GM23248 (cell line): ENCODE measurements around the gene CCT7. TPM values are rescaled to one million over a fixed set of nuclear protein-coding genes. Genes with fewer than 3 reads are reported as not detected.

Experiments
- DNase-seq: peaks from one replicate; pipeline ENCODE4 v3.0.0-alpha.2; 2015
- H2AFZ ChIP-seq: fragments of 200-600 bp; sonication (generic); 2 replicates; pipeline ENCODE4 v1.6.1; 2016; ENCODE audit warnings: antibody characterized with exemption
- H3F3A ChIP-seq: fragments of 200-600 bp; sonication (generic); 2 replicates; pipeline ENCODE4 v1.6.1; 2016; ENCODE audit warnings: mild to moderate bottlenecking, antibody characterized with exemption, mixed run types; ENCODE audit not compliant: insufficient read depth
- H3K27ac ChIP-seq: fragments of 200-600 bp; sonication (generic); 2 replicates; pipeline ENCODE4 v1.5.1; 2016; ENCODE audit warnings: mild to moderate bottlenecking
- H3K27me3 ChIP-seq: fragments of 200-600 bp; sonication (generic); replicated peaks from 2 replicates; pipeline ENCODE4 v1.6.1; 2016; ENCODE audit warnings: mild to moderate bottlenecking; ENCODE audit not compliant: insufficient read depth
- H3K36me3 ChIP-seq: fragments of 200-600 bp; sonication (generic); 2 replicates; pipeline ENCODE4 v1.6.1; 2016; ENCODE audit warnings: low read depth, mild to moderate bottlenecking
- H3K4me1 ChIP-seq: fragments of 200-600 bp; sonication (generic); 2 replicates; pipeline ENCODE4 v1.6.1; 2016; ENCODE audit warnings: mild to moderate bottlenecking; ENCODE audit not compliant: insufficient read depth
- H3K4me2 ChIP-seq: fragments of 200-600 bp; sonication (generic); one replicate; pipeline ENCODE4 v1.6.1; 2016; ENCODE audit warnings: mild to moderate bottlenecking; ENCODE audit not compliant: unreplicated experiment
- H3K4me3 ChIP-seq: fragments of 200-600 bp; sonication (generic); 2 replicates; pipeline ENCODE4 v1.5.1; 2016; ENCODE audit warnings: mild to moderate bottlenecking
- H3K79me2 ChIP-seq: fragments of 200-600 bp; sonication (generic); 2 replicates; pipeline ENCODE4 v1.6.1; 2016; ENCODE audit warnings: mild to moderate bottlenecking; ENCODE audit not compliant: insufficient read depth
- H3K9ac ChIP-seq: fragments of 200-600 bp; sonication (generic); 2 replicates; pipeline ENCODE4 v1.6.1; 2016; ENCODE audit warnings: mild to moderate bottlenecking
- H3K9me2 ChIP-seq: fragments of 200-600 bp; sonication (generic); 2 replicates; pipeline ENCODE4 v1.6.1; 2016; ENCODE audit warnings: mixed run types, mild to moderate bottlenecking, moderate library complexity; ENCODE audit not compliant: insufficient read depth
- H3K9me3 ChIP-seq: fragments of 200-600 bp; sonication (generic); one replicate; pipeline ENCODE4 v1.6.1; 2017; ENCODE audit warnings: low read depth
- H4K20me1 ChIP-seq: fragments of 200-600 bp; sonication (generic); 2 replicates; pipeline ENCODE4 v1.6.0; 2016; ENCODE audit not compliant: insufficient read depth
- EZH2 ChIP-seq: fragments of 200-600 bp; sonication (generic); IDR thresholded peaks from 2 replicates; pipeline ENCODE4 v1.6.1; 2018; ENCODE audit warnings: antibody characterized with exemption, mild to moderate bottlenecking; ENCODE audit not compliant: insufficient read depth, poor library complexity, severe bottlenecking
- EZH2phosphoT487 ChIP-seq: fragments of 200-600 bp; sonication (generic); IDR thresholded peaks from 2 replicates; pipeline ENCODE4 v1.6.1; 2018; ENCODE audit warnings: antibody characterized with exemption, moderate library complexity, mild to moderate bottlenecking, low read depth; ENCODE audit not compliant: insufficient read depth
- WGBS, 2 experiments: methylation state at CpG; one replicate each; pipeline ENCODE4 v1.1.6; 2015 to 2017; ENCODE audit warnings: low lambda C conversion rate in 2 of 2, low coverage in 1 of 2; ENCODE audit errors: missing lambda C conversion rate in 2 of 2; 5-methylcytosine and 5-hydroxymethylcytosine counted together
- in situ Hi-C: fragments of 300-500 bp; cut with MboI; formaldehyde crosslinking; loops from 2 replicates; pipeline ENCODE4 v1.15.0; 2020
- polyA plus RNA-seq: library from polyadenylated mRNA; unstranded; fragments of >200 nt; fragmentation: Nextera tagmentation; extraction: Ambion mirVana; gene quantifications from 2 replicates; pipeline ENCODE4 v1.2.1, GENCODE V29; 2016
- total RNA-seq: library from RNA; depleted of rRNA; stranded (reverse); fragments of >200 nt; shearing (Covaris generic); gene quantifications from 2 replicates; pipeline ENCODE4 v1.2.3, GENCODE V29; 2014

CCT7 gene
- total and polyA plus RNA-seq, 2 experiments from 2014 or later: 213 to 272 TPM

- Histone ChIP-seq H3K4me2 (no peak overlapping the region), H4K20me1 (no peaks in the 10 kb centered on the region), H3K27ac (no peak overlapping the region), H3K36me3 (no peaks in the 10 kb centered on the region), H3K9me3 (no peaks in the 10 kb centered on the region), H3F3A (no peaks in the 10 kb centered on the region), H3K27me3 (peaks cover 21% of the 10 kb centered on the region), H3K9ac (no peak overlapping the region), H3K9me2 (no peaks in the 10 kb centered on the region), H3K4me3 (no peak overlapping the region), H2AFZ (no peak overlapping the region), H3K4me1 (no peaks in the 10 kb centered on the region), H3K79me2 (no peaks in the 10 kb centered on the region)
- TF ChIP-seq EZH2 (no peak), EZH2phosphoT487 (no peak)
- in situ Hi-C loops: no loop called here
- no peak for DNase-seq
- WGBS, 2 experiments: 48 to 63% methylated on average over 3 of the region's 3 CpGs
These were observed 52.1 kb downstream of the CCT7 start for GRCh38 chr2:73286134-73286655.

DNA sequence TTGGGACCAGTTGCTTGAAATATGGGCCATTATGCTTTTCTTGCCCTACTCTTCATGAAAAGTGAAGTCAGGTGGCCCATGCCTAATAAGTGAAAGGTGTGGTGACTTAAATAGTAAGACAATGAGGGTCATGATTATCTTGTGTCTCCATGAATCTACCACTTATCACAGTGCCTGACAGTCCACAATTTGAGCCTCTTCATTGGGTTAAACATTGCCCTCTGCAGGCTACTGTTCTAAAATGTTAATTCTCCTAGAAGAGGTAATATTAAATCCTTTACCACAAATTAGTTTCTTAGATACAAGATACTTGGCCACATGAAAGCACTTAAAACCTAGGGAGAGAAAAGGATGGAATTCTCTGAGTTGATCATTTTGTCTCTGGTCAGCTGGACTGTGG is 55.2 kb downstream of the CCT7 start:
- Histone ChIP-seq H3K27me3 (peaks cover 38% of the 10 kb centered on the region), H3K4me2 (no peak overlapping the region), H2AFZ (no peak overlapping the region), H3K9me2 (no peaks in the 10 kb centered on the region), H3K4me3 (no peak overlapping the region), H4K20me1 (no peaks in the 10 kb centered on the region), H3K79me2 (no peaks in the 10 kb centered on the region), H3K4me1 (no peaks in the 10 kb centered on the region), H3K9me3 (no peaks in the 10 kb centered on the region), H3K36me3 (no peaks in the 10 kb centered on the region), H3K9ac (no peak overlapping the region), H3K27ac (no peak overlapping the region), H3F3A (no peaks in the 10 kb centered on the region)
- in situ Hi-C loops: no loop called here
- TF ChIP-seq EZH2 (no peak), EZH2phosphoT487 (no peak)
- DNase-seq: no peak

GRCh38 chr2:73290049-73290839 is 56.1 kb downstream of the CCT7 start:
- Histone ChIP-seq H3K4me1 (no peaks in the 10 kb centered on the region), H3K9me2 (no peaks in the 10 kb centered on the region), H3K9ac (no peak overlapping the region), H3K27ac (no peak overlapping the region), H3K27me3 (peaks cover 47% of the 10 kb centered on the region), H2AFZ (no peak overlapping the region), H3K4me3 (no peak overlapping the region), H3K9me3 (no peaks in the 10 kb centered on the region), H4K20me1 (no peaks in the 10 kb centered on the region), H3F3A (no peaks in the 10 kb centered on the region), H3K79me2 (no peaks in the 10 kb centered on the region), H3K4me2 (no peak overlapping the region), H3K36me3 (no peaks in the 10 kb centered on the region)
- in situ Hi-C loops: no loop called here
- TF ChIP-seq EZH2phosphoT487 (no peak), EZH2 (no peak)
- 42 to 43% methylated on average over 6 of the region's 6 CpGs for WGBS, 2 experiments
- peak; percentile 63 for DNase-seq

DNA sequence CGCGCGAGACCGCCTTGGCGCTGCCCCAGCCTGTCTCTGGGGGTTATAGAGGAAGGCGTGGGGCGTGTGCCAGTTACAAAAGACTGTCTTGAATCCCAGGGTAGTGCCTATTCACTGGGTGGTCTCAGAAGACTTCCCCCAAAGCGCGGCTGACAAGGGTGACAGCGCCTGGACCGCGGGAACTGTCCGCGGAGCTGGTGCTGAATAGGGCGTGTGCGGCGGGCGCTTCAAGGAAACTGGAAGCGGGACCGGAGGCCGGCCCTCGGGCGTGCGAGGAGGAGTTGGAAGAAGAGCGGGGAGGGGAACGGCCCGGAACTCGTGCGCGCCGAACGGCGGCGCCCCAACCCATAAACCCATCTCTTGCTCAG is 57.0 kb downstream of the CCT7 start:
- no peaks in the 10 kb centered on the region for H3K79me2 ChIP-seq
- H3K27me3 ChIP-seq: peaks cover 54% of the 10 kb centered on the region
- 0 out of 2 replicates have a peak overlapping the region, but pooled peaks have one; percentile 28 for H3K4me3 ChIP-seq
- no peak overlapping the region for H2AFZ ChIP-seq
- WGBS, 2 experiments: 1 to 3% methylated on average over 33 to 34 of the region's 34 CpGs
- TF ChIP-seq EZH2phosphoT487 (no peak), EZH2 (no peak)
- H3K9ac ChIP-seq: no peak overlapping the region
- H3K4me1 ChIP-seq: no peaks in the 10 kb centered on the region
- no peaks in the 10 kb centered on the region for H3K9me2 ChIP-seq
- no peaks in the 10 kb centered on the region for H3F3A ChIP-seq
- peak; percentile 71 for DNase-seq
- in situ Hi-C loops: no loop called here
- no peaks in the 10 kb centered on the region for H3K9me3 ChIP-seq
- peak overlapping the region; percentile 36 for H3K4me2 ChIP-seq
- H3K27ac ChIP-seq: no peak overlapping the region
- no peaks in the 10 kb centered on the region for H4K20me1 ChIP-seq
- no peaks in the 10 kb centered on the region for H3K36me3 ChIP-seq
